Caco-2 (cell line): ENCODE data around the gene CEPT1. TPM values are rescaled to one million over a fixed set of nuclear protein-coding genes. Genes with fewer than 3 reads are reported as not detected.

Source experiments
- BruUV-seq: library from RNA; stranded (reverse); fragments of 400-500 nt; replicated peaks from 2 replicates; lab custom pipeline; 2021; lab: Mats Ljungman, UMichigan
- CTCF ChIA-PET: fragments of 300-600 bp; sonication (Branson Sonifier 250); formaldehyde crosslinking; loops from one replicate; lab custom pipeline; 2022; ENCODE audit warnings: antibody characterized with exemption; lab: Charles Lee
- POLR2A ChIA-PET: fragments of 300-600 bp; sonication (Branson Sonifier 250); formaldehyde crosslinking; loops from one replicate; lab custom pipeline; 2022; ENCODE audit warnings: antibody characterized with exemption; lab: Charles Lee
- DNase-seq, 2 experiments: peaks; one replicate each; pipeline versions ENCODE4 v3.0.0 to v3.0.0-alpha.2; 2020 to 2022
- H3K27me3 ChIP-seq: replicated peaks from 2 replicates; pipeline ENCODE4 v1.6.0; 2011; ENCODE audit warnings: low read length; ENCODE audit not compliant: control insufficient read depth, insufficient read depth
- H3K36me3 ChIP-seq: 2 replicates; pipeline ENCODE4 v1.5.1; 2011; ENCODE audit warnings: low read length; ENCODE audit not compliant: control insufficient read depth, insufficient read depth
- H3K4me1 ChIP-seq: fragments of 250-450 bp; sonication (Bioruptor Pico); 2 replicates; pipeline ENCODE4 v1.5.1; 2020; ENCODE audit warnings: mild to moderate bottlenecking
- H3K4me3 ChIP-seq: 2 replicates; pipeline ENCODE4 v1.5.1; 2011; ENCODE audit warnings: low read depth, mild to moderate bottlenecking, control low read depth, low read length
- H3K9me3 ChIP-seq: fragments of 250-450 bp; sonication (Bioruptor Pico); 2 replicates; pipeline ENCODE4 v1.5.1; 2020; ENCODE audit warnings: mild to moderate bottlenecking, moderate library complexity
- H3K27ac Mint-ChIP-seq: one replicate; pipeline ENCODE4 v1.8.0; 2022; ENCODE audit warnings: mixed read lengths; ENCODE audit not compliant: unreplicated experiment
- H3K27me3 Mint-ChIP-seq: one replicate; pipeline ENCODE4 v1.8.0; 2022; ENCODE audit warnings: mixed read lengths; ENCODE audit not compliant: insufficient read depth, unreplicated experiment
- H3K36me3 Mint-ChIP-seq: one replicate; pipeline ENCODE4 v1.8.0; 2022; ENCODE audit warnings: mild to moderate bottlenecking, mixed read lengths; ENCODE audit not compliant: insufficient read depth, unreplicated experiment
- H3K4me1 Mint-ChIP-seq: one replicate; pipeline ENCODE4 v1.8.0; 2022; ENCODE audit warnings: low read depth, mixed read lengths; ENCODE audit not compliant: unreplicated experiment
- H3K4me3 Mint-ChIP-seq: one replicate; pipeline ENCODE4 v1.8.0; 2022; ENCODE audit warnings: mild to moderate bottlenecking, moderate library complexity, mixed read lengths; ENCODE audit not compliant: unreplicated experiment
- H3K9me3 Mint-ChIP-seq: one replicate; pipeline ENCODE4 v1.8.0; 2022; ENCODE audit warnings: mixed read lengths; ENCODE audit not compliant: unreplicated experiment
- intact Hi-C: fragments of 100-400 bp; cut with micrococcal nuclease; formaldehyde crosslinking; loops from one replicate; pipeline ENCODE4 v1.10.0; 2022; ENCODE audit not compliant: unreplicated experiment
- total RNA-seq: library from RNA; stranded (reverse); gene quantifications from 2 replicates; pipeline ENCODE4 v1.2.3, GENCODE V29; 2022
- TF ChIP-seq, protein P1 (sequence below), 2 experiments: fragments of 200-600 bp in 1 of 2; IDR thresholded peaks; 1 replicate in 1 of 2; 2 replicates in 1 of 2; pipeline versions ENCODE4 v1.5.1 to v1.8.0; 2011 to 2022; ENCODE audit warnings: antibody characterized with exemption in 1 of 2, control low read depth in 1 of 2, inconsistent platforms in 1 of 2, low read depth in 1 of 2, low read length in 1 of 2, mild to moderate bottlenecking in 1 of 2, moderate library complexity in 1 of 2; ENCODE audit not compliant: insufficient read depth in 1 of 2, severe bottlenecking in 1 of 2, unreplicated experiment in 1 of 2

Gene CEPT1
- total RNA-seq, 1 experiment from 2014 or later = 17.3 TPM

GRCh38 chr1:111227851-111228747 is 88.1 kb downstream of the CEPT1 start:
- intact Hi-C loops = no loop called here
- Mint-ChIP-seq H3K36me3 (no peaks in the 10 kb centered on the region), H3K27me3 (no peaks in the 10 kb centered on the region), H3K4me3 (no peak overlapping the region), H3K27ac (no peak overlapping the region), H3K9me3 (no peaks in the 10 kb centered on the region), H3K4me1 (no peaks in the 10 kb centered on the region)
- no peaks in the 10 kb centered on the region for H3K36me3 ChIP-seq
- DNase-seq = no peak
- H3K9me3 ChIP-seq = no peaks in the 10 kb centered on the region
- H3K4me1 ChIP-seq = peaks cover 7% of the 10 kb centered on the region; the same call in 1 of the 2 replicates
- CTCF ChIA-PET = no interaction called here
- no peaks in the 10 kb centered on the region for H3K27me3 ChIP-seq
- TF ChIP-seq, protein P1, sequence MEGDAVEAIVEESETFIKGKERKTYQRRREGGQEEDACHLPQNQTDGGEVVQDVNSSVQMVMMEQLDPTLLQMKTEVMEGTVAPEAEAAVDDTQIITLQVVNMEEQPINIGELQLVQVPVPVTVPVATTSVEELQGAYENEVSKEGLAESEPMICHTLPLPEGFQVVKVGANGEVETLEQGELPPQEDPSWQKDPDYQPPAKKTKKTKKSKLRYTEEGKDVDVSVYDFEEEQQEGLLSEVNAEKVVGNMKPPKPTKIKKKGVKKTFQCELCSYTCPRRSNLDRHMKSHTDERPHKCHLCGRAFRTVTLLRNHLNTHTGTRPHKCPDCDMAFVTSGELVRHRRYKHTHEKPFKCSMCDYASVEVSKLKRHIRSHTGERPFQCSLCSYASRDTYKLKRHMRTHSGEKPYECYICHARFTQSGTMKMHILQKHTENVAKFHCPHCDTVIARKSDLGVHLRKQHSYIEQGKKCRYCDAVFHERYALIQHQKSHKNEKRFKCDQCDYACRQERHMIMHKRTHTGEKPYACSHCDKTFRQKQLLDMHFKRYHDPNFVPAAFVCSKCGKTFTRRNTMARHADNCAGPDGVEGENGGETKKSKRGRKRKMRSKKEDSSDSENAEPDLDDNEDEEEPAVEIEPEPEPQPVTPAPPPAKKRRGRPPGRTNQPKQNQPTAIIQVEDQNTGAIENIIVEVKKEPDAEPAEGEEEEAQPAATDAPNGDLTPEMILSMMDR (IDR thresholded peaks at IDR 0.05; ENCODE audit: insufficient read depth in 1 of 2, low read depth in 1 of 2, low read length in 1 of 2, severe bottlenecking in 1 of 2, unreplicated experiment in 1 of 2) = no peak
- POLR2A ChIA-PET = interaction anchor here (0.8 kb wide), 1 partner anchor 24 kb away, joined by 4 read pairs; no protein-coding TSS in a partner anchor
- H3K4me3 ChIP-seq = no peak overlapping the region
- BruUV-seq = no TSS peak

DNA sequence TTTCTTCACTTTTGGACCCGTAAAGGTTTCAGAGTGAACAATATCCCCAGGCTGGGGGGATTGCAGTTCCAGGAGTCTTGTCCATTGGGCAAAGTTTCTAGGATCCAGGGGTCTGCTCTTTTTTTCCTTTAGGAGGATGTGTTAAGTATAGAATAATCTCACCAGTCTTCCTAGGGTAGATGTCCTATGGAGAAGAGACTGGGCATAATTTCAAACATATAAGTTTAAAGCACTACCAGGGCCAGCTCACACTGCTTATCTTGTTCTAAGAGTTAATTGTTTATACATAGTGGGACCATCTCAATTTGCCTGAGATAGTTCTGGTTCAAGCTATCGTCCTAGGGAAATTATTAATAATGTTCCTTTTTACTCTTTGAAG is 88.7 kb downstream of the CEPT1 start:
- TF ChIP-seq, protein P1 (IDR thresholded peaks at IDR 0.05; ENCODE audit: insufficient read depth in 1 of 2, low read depth in 1 of 2, low read length in 1 of 2, severe bottlenecking in 1 of 2, unreplicated experiment in 1 of 2) = no peak
- H3K4me1 ChIP-seq = 0 out of 2 replicates have a peak, but pooled peaks cover 5% of the 10 kb centered on the region
- H3K36me3 ChIP-seq = no peaks in the 10 kb centered on the region
- no peaks in the 10 kb centered on the region for H3K9me3 ChIP-seq
- ChIA-PET POLR2A (interaction anchor here (0.8 kb wide), 1 partner anchor 25 kb away, joined by 4 read pairs; no protein-coding TSS in a partner anchor), CTCF (no interaction called here)
- no TSS peak for BruUV-seq
- Mint-ChIP-seq H3K27ac (no peak overlapping the region), H3K9me3 (no peaks in the 10 kb centered on the region), H3K36me3 (no peaks in the 10 kb centered on the region), H3K27me3 (no peaks in the 10 kb centered on the region), H3K4me3 (no peak overlapping the region), H3K4me1 (no peaks in the 10 kb centered on the region)
- intact Hi-C loops = no loop called here
- DNase-seq = no peak
- H3K4me3 ChIP-seq = no peak overlapping the region
- H3K27me3 ChIP-seq = no peaks in the 10 kb centered on the region

DNA sequence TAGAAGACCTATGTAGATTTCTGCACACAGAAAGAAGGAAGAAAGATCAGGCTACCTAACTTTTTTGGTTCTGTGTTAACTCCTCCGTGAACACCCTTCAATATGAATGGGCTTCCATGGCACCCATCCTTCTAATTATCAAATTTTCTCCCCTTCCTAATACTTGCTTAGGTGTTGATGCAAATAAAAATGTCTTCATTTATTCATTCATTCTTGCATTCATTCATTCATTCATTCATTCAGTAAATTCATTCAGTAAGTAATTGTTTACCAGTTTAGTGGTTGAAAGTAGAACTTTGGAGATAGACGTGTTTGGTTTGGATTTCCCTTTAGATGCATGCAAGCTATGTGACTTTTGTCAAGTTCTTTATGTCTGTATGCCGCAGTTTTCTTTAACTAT is 92.1 kb downstream of the CEPT1 start:
- Histone ChIP-seq H3K4me3 (no peak overlapping the region), H3K4me1 (peaks cover 19% of the 10 kb centered on the region), H3K27me3 (no peaks in the 10 kb centered on the region), H3K9me3 (no peaks in the 10 kb centered on the region), H3K36me3 (no peaks in the 10 kb centered on the region)
- ChIA-PET POLR2A (no interaction called here), CTCF (no interaction called here)
- DNase-seq = no peak
- Mint-ChIP-seq H3K4me3 (no peak overlapping the region), H3K27me3 (no peaks in the 10 kb centered on the region), H3K4me1 (peaks cover 12% of the 10 kb centered on the region), H3K9me3 (no peaks in the 10 kb centered on the region), H3K36me3 (no peaks in the 10 kb centered on the region), H3K27ac (no peak overlapping the region)
- TF ChIP-seq, protein P1 (IDR thresholded peaks at IDR 0.05; ENCODE audit: insufficient read depth in 1 of 2, low read depth in 1 of 2, low read length in 1 of 2, severe bottlenecking in 1 of 2, unreplicated experiment in 1 of 2) = no peak
- intact Hi-C loops = no loop called here
- no TSS peak for BruUV-seq
